GM06990 (cell line): Measurements from ENCODE around the gene LYPD6.

Source experiments
- DNase-seq: peaks from one replicate; pipeline ENCODE4 v3.0.0-alpha.2; 2011; ENCODE audit not compliant: insufficient read length; ENCODE audit errors: extremely low read depth
- H3K27me3 ChIP-seq: replicated peaks from 2 replicates; pipeline ENCODE4 v1.6.0; 2011; ENCODE audit warnings: low read length; ENCODE audit not compliant: control insufficient read depth, insufficient read depth
- H3K36me3 ChIP-seq: 2 replicates; pipeline ENCODE4 v1.5.1; 2011; ENCODE audit warnings: low read length; ENCODE audit not compliant: control insufficient read depth, insufficient read depth
- H3K4me3 ChIP-seq: replicated peaks from 2 replicates; pipeline ENCODE4 v1.5.1; 2011; ENCODE audit warnings: low read depth, mild to moderate bottlenecking, control low read depth, low read length
- CTCF ChIP-seq: IDR thresholded peaks from 2 replicates; pipeline ENCODE4 v1.5.1; 2011; ENCODE audit warnings: low read length, control low read depth, mild to moderate bottlenecking, inconsistent platforms; ENCODE audit not compliant: insufficient read depth, poor library complexity, severe bottlenecking

Gene LYPD6

GRCh38 chr2:149394864-149395263, 64.5 kb downstream of the LYPD6 start:
- H3K27me3 ChIP-seq, result no peaks in the 10 kb centered on the region
- H3K4me3 ChIP-seq, result no peak overlapping the region
- H3K36me3 ChIP-seq, result no peaks in the 10 kb centered on the region
- no peak for DNase-seq
- no peak for TF ChIP-seq CTCF

GRCh38 chr2:149399934-149400615, 69.7 kb downstream of the LYPD6 start:
- no peaks in the 10 kb centered on the region for H3K27me3 ChIP-seq
- no peaks in the 10 kb centered on the region for H3K36me3 ChIP-seq
- no peak for DNase-seq
- no peak for TF ChIP-seq CTCF
- H3K4me3 ChIP-seq, result no peak overlapping the region

GRCh38 chr2:149400997-149401396, 70.6 kb downstream of the LYPD6 start:
- no peak for DNase-seq
- TF ChIP-seq CTCF, result no peak
- Histone ChIP-seq H3K4me3 (no peak overlapping the region), H3K36me3 (no peaks in the 10 kb centered on the region), H3K27me3 (no peaks in the 10 kb centered on the region)

- TF ChIP-seq CTCF, result no peak
- Histone ChIP-seq H3K27me3 (no peaks in the 10 kb centered on the region), H3K4me3 (no peak overlapping the region), H3K36me3 (no peaks in the 10 kb centered on the region)
- no peak for DNase-seq
These were observed 79.1 kb downstream of the LYPD6 start for GRCh38 chr2:149409506-149409905.

GRCh38 chr2:149410701-149411484, 80.5 kb downstream of the LYPD6 start:
- H3K4me3 ChIP-seq, result no peak overlapping the region
- no peak for DNase-seq
- H3K27me3 ChIP-seq, result no peaks in the 10 kb centered on the region
- no peak for TF ChIP-seq CTCF
- no peaks in the 10 kb centered on the region for H3K36me3 ChIP-seq
